Activated CD4-positive, alpha-beta T cell treated with anti-CD3 and anti-CD28 coated beads, Interleukin-2, amount 50 U/mL, for 4 hours (primary cell): Measurements from ENCODE around the gene QSOX1.
A peak's percentile ranks its signal among the peaks of the same experiment; 100 is the strongest.
"Not testable (repeated sequence)": the region's sequence is repeated elsewhere in the genome, so short reads cannot be mapped to it uniquely, and the experiment has no call there.

Source experiments
- DNase-seq, 2 experiments: peaks; one replicate each; pipeline ENCODE4 v3.0.0-alpha.2; 2020

The QSOX1 gene, protein sequence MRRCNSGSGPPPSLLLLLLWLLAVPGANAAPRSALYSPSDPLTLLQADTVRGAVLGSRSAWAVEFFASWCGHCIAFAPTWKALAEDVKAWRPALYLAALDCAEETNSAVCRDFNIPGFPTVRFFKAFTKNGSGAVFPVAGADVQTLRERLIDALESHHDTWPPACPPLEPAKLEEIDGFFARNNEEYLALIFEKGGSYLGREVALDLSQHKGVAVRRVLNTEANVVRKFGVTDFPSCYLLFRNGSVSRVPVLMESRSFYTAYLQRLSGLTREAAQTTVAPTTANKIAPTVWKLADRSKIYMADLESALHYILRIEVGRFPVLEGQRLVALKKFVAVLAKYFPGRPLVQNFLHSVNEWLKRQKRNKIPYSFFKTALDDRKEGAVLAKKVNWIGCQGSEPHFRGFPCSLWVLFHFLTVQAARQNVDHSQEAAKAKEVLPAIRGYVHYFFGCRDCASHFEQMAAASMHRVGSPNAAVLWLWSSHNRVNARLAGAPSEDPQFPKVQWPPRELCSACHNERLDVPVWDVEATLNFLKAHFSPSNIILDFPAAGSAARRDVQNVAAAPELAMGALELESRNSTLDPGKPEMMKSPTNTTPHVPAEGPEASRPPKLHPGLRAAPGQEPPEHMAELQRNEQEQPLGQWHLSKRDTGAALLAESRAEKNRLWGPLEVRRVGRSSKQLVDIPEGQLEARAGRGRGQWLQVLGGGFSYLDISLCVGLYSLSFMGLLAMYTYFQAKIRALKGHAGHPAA

DNA sequence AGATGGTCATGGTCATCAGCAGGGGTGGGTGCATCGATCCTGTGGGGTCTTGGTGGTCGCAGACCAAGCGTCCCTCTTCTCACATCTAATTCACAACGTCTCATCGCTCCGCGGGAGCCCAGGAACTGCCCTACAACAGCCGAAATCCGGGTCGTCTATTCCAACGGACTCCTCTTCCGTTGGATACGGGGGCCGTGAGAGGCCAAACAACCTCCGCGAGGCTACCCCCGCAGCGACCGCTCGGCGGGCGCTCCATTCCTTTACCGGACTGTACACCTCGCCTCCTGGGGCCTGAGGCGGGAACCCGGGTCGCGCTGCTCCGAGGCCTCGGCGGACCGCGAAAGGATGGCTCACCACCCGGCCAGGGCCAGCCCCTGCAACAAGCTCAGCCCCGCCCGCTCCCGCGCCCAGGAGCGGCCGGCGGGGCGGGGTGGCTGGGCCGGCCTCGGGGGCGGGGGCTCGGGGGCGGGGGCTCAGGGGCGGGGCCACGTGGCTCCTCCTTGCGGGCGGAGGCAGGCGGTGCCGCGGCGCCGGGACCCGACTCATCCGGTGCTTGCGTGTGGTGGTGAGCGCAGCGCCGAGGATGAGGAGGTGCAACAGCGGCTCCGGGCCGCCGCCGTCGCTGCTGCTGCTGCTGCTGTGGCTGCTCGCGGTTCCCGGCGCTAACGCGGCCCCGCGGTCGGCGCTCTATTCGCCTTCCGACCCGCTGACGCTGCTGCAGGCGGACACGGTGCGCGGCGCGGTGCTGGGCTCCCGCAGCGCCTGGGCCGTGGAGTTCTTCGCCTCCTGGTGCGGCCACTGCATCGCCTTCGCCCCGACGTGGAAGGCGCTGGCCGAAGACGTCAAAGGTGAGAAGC, at the start of gene QSOX1:
Gene QSOX1 (plus strand): TSS at position 545 of the 857 bp plus-strand sequence. CDS start 39 bp downstream, at position 584.
- DNase-seq, result peak; percentile 78 to 82

DNA sequence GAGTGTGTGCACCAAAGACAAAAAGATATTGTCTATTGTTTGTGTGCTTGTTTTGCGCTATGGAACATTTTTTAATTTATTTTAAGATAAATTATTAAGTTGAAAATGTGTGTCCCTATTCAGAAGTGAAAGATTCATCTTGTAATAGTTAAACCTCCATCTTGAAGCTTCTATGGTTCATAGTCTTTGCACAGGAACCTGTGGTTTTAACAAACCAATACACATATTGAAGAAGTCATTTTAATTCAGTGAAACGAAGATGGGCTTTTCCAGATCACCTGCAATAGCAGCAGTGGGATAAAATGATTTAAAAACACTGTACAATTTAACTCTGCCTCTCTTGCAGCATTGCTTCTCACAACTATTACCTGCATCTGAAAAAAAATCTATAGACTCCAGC, 42.6 kb upstream of the QSOX1 start:
- DNase-seq, result no peak

DNA sequence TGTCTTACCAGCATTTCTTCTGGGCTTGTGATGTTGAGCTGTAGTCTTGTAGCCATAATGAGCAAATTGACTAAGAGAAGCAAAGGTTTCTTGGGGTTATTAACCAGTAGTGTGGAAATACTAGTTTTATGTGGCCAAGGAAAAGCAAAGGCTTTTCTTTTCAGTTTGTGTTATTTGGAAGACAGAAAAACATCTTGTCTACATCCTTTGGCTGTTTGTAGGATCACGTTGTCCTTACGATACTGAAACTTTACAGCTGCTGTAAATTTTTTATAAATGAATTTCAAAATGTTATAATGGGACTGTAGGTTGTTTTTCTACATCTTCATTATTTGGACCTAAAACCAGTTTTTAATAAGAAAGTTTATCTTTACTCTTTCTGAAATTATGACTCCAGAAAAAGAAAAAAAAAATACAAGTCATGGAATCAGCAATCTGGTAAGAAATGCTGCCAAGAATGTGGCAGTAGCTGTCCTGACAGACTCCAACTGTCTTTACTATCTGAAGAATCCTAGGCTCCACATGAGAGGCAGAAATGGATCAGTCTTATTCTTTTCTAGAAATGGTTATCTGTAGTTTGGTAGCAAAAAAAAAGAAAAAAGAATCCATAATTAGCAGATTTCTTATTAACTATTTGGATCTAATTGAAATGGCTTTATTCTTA, 41.6 kb upstream of the QSOX1 start:
- DNase-seq, result no peak

DNA sequence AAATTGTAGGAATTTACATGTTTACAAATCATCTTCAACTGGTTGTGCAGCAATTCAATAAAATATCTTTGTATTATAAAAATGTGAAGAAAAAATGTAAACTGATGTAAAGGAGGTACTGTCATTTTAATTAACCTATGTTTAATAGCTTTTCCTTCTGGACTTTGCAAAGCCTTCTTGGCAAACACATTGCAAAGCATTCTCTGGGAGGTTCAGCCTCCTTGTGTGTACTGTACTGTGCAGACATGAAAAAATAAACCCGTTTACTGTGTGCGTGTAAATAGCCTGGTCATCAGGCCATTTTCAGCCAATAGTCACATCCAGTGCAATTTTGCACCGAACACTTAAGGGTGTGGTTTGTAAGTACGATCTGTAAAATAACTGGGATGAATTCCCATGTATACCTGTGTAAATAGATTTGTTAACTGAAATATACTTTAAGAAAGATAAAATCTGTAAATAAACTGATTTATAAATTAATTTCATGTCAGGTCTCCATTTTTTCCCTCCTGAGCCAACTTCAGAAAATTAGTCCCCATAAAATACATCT, 40.2 kb upstream of the QSOX1 start:
- no peak for DNase-seq

DNA sequence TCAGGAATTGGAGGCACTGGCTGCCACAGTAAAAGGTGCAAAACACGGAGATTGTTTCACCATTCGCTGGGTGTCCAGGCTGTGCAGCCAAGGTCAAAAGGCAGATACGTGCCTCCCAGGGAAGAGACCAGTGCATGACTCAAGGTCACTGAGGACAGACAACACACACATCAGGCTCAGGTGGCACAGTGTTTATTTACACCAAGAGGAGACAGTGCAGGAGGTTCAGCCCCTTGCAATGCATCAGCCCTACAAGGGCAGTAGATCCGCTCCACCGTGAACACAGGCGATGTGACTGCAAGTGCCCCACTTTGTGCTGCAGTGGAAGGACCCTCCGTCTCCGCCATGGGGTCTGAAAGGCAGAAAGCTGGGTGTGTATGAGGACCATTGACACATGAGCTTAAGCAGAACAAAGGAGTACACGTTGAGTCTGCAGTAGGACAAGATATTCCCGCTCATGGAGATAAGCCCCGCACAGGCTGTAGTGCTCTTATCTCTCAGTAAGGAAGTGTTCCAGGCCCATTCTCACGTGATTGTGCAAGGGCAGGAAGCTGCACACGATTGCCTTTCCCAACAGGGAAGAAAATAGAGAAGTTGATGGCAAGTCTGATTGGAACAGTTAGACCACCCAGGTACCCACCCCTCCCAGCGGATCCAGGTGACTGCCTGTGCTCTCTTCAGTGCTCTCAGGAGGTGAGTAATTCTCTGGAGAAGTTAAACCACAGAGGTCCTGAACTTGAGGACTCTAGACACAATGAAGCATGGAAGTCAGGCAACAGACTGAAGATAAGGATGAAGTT, 37.5 kb upstream of the QSOX1 start:
- DNase-seq, result no peak

DNA sequence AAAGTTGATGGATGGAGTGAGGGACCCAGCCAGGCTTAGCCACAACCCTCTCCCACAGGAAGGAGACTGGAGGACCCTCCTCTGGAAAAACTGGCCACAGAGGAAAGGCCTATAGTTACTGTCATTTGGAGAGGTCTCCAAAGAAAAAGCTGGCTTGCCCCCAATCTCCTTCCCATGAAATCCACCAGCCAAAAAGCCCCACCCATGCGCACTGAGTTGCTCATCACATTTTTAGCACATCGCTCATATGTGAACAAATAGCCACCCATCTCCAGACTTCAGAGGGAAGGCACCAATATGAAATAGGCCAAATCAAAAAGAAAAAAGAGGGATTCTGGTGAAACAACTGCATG, 36.9 kb upstream of the QSOX1 start:
- DNase-seq, result no peak

DNA sequence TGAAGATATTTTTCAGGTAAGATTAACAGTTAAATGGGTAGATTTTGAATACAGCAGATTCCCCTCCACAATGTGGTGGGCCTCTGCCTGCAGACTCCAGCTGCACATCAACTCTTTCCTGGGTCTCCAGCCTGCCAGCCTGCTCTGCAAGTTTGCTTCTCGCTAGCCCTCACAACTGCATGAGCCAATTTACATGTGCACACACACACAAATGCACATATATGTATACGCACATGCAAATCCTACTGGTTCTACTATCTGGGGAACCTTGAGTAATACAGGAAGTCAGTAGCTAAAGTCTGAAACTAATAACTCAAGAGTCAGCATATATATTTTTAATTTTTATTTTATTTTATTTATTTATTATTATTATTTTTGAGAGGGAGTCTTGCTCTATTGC, 34.8 kb upstream of the QSOX1 start:
- no peak for DNase-seq

- no peak for DNase-seq
Observed at GRCh38 chr1:180123463-180123936, 31.2 kb upstream of the QSOX1 start.

- no peak for DNase-seq
Observed at GRCh38 chr1:180130651-180131050, 24.0 kb upstream of the QSOX1 start.

GRCh38 chr1:180131510-180131909, 23.2 kb upstream of the QSOX1 start:
- no peak for DNase-seq

GRCh38 chr1:180133193-180133592, 21.5 kb upstream of the QSOX1 start:
- no peak for DNase-seq

DNA sequence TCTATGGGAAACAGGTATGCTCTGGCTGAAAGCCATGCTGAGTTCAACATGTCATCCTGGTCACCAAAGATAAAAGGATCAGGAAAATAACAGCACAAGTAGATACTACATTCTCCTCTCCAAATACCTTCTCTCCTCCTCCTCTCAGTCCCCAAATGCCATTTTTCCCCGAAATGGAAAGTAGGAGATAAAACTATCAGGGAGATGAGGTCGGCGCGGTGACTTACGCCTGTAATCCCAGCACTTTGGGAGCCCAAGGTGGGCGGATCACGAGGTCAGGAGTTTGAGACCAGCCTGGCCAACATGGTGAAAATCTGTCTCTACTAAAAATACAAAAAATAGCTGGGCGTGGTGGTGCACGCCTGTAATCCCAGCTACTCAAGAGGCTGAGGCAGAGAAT, 21.0 kb upstream of the QSOX1 start:
- not testable (repeated sequence) for DNase-seq

GRCh38 chr1:180135535-180135934, 19.1 kb upstream of the QSOX1 start:
- no peak for DNase-seq

DNA sequence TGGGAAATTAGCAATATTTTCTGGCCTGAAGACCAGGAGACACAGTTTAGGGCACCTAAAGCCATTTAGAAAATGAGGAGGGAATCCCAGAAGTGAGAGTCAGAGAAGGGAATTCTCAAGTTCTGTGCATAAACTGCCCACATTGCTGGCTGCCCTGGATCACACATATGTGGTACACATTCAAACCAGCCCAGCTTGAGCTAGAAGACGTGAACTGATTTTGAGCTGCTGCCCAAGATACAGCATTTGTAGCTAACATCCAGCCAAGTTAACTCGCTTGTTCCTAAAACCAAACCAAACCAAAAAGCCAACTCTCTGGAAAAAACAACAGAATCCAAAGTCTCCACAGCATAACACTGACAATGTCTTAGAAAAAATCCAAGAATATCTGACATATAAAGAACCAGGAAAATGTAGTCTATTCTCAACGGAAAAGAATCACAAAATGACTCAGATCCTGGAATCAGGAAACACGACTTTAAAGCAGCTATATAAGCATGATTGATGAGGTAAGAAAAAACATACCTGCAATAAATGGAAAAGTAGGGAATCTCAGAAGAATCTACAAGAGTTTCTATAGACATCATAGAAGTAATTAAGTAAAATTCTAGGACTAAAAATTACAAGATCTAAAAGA, 18.2 kb upstream of the QSOX1 start:
- no peak for DNase-seq

GRCh38 chr1:180136968-180137356, 17.7 kb upstream of the QSOX1 start:
- no peak for DNase-seq

DNA sequence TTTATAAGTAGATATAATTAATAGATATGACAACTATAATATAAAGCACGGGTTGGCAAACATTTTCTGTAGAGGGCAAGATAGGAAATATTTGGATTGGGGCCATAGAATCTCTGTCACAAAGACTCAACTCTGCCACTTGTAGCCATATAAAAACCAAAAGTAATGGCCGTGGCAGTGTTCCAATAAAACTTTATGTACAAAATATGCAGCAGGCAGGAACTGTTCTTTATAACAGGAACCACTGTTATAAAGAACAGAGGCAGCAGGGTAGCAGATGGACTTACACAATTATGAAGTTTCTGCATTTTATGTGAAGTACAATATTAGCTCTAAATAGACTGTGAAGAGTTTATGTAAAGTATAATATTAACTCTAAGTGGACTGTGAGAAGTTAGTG, 16.9 kb upstream of the QSOX1 start:
- no peak for DNase-seq

DNA sequence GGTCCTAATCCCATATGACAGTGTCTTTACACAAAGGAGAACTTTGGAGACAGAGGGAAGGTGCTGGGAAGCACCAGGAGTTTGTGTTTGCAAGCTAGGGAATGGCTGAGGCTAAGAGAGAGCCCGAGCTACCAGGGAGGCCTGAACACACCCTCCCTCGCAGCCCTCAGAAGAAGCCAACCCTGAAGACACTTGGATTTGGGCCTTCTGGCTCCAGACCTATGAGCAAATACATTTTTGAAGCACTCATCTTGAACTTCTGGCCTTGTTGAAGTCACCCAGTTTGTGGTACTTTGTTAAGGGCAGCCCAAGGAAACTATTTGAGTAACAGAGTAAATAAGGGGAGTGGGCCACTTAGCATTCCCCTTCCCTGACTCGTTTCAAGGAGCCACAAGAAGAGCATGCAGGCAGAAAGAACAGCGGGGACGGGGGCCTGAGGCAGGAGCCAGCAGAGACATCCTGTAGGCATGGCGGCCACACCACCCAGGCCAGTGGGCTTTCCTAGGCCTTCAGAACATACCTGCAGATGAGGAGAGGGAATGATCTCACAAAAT, 13.2 kb upstream of the QSOX1 start:
- DNase-seq, result no peak

- DNase-seq, result no peak
Observed at GRCh38 chr1:180143359-180143758, 11.3 kb upstream of the QSOX1 start.

GRCh38 chr1:180144659-180145357, 9.9 kb upstream of the QSOX1 start:
- no peak for DNase-seq

- no peak for DNase-seq
Observed at GRCh38 chr1:180145446-180145845, 9.2 kb upstream of the QSOX1 start.
